A673 (cell line): Measurements from ENCODE around the gene IL17F.

Experiments
- CTCF ChIP-seq: fragments of 300-800, 200-600 bp; sonication (generic); conservative IDR thresholded peaks from 2 replicates; pipeline ENCODE4 v1.5.1; 2017; ENCODE audit warnings: low read depth, mild to moderate bottlenecking, antibody characterized with exemption, low read length, moderate library complexity, mixed read lengths
- EZH2 ChIP-seq: fragments of 200-600 bp; sonication (generic); IDR thresholded peaks from 2 replicates; pipeline ENCODE4 v1.6.1; 2017; ENCODE audit warnings: borderline replicate concordance, low read depth, mild to moderate bottlenecking, mixed read lengths, antibody characterized with exemption, low read length; ENCODE audit not compliant: poor library complexity, severe bottlenecking

GRCh38 chr6:52243282-52243893 lies 912 bp downstream of the IL17F start:
- TF ChIP-seq CTCF (no peak), EZH2 (no peak)
